ENCODE measurements around the gene TOMM22.
"Not testable (repeated sequence)": the region's sequence is repeated elsewhere in the genome, so short reads cannot be mapped to it uniquely, and the experiment has no call there.

TOMM22 gene

DNA sequence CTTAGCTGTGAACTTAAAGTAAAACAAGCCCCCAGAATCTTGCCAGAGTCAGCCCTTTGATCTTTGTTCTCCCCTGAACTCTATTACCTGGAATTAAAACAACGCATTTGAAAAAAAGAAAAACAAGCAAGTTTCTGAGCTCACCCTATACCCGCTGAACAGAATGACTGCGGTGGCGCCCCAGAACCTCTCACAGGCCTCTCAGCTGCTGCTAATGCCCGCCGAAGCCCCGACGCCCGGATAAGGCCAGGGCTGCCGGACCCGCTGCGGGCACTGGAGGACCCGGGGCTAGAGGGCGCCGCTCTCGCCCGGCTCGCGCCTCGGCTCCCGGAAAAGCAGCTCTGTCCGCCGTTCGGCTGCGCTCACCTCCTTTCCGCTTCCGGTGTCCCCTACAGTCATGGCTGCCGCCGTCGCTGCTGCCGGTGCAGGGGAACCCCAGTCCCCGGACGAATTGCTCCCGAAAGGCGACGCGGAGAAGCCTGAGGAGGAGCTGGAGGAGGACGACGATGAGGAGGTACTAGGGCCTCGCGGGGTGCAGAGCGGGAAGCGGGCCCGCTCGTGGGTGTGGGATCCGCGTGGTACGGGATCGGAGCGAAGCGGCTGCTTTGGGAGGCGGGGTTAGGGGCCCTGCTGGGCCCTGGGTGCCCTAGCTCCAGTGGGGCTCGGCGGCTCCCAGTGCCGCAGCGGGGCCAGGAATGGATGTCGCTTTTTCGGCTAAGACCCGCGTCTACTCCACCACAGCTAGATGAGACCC is at the start of gene TOMM22:
TSS of gene TOMM22 (plus strand) at position 376 of the 754 bp plus-strand sequence. CDS start at position 398, 22 bp downstream.
- DNase-seq (ENCODE audit: low spot score), result peak; percentile 91

DNA sequence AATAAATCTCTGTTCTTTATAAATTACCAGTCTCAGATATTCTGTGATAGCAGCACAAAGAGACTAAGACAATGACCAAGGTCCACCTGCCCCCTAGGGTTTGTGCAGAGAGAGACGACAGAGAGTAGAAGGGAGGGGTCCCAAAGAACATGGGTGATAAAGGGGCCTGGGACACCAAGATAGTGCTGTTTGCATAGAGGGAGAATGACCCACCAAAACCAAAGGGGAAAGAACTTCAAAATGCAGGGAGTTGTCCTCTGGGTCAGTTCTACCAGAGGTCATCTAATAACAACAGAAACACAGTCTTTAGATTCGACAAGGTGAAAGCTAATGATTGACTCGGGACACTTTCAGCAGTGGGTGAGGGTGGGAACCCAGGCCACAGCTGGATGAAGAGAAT is 49.2 kb upstream of the TOMM22 start:
- no peak for DNase-seq (ENCODE audit: low spot score)

DNA sequence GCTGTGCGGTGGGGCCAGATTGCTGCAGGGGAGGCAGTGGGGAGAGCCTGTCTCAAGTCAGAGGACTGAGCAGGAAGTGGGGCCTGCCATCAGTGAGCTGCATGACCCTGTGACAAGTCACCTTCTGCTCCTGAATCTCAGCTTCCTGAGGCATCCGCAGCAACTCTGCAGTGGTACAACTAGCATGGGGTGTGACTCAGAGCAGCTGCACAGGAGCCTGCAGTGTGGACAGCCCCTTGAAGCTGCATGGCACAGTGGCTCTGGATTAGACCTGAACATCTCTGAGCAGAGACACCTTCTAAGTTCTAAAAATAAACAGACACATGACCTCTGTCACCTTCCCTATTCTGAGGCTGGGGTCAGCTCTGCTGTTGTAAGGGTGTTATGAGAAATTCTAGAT is 43.5 kb upstream of the TOMM22 start:
- DNase-seq (ENCODE audit: low spot score), result no peak

DNA sequence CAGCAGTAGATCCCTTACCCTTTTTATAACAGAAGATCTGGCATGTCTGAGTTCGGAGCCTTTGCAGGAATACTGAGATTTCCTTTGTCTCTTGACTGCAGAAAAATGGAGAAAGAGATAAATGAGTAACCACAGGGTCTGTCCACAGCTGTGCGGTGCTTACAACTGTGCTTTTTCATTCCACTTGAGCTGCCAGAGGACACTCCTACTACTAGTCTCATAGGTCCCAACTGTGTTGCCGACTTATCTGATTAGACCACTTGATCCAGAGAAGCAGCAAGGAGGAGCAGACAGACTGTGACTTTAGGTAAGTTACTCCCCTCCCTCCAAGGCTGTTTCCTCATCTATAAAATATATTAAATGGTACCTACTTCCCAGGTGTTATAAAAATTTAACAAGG is 43.0 kb upstream of the TOMM22 start:
- no peak for DNase-seq (ENCODE audit: low spot score)

DNA sequence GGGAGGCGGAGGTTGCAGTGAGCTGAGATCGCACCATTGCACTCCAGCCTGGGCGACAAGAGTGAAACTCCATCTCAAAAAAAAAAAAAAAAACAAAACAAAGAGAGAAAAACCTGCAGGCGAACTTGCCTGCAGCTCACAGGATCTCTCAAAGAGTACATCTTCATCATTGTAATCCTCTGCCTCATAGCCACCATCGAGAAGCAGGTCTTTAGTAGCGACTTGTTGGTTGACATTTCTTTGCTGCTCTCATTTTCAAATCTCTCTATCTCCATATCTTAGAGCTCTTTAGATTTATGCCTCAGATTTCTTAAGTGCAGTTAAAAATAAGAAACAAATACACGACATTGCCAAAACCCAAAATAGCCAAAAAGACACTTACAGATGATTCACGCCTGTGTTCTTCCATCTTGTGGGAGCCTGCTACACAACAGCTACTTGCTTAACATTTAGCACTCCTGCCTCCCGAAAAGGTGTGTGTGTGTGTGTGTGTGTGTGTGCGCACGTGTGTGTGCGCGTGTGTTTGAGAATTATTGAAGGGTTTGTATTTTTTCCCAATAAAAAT is 40.2 kb upstream of the TOMM22 start:
- no peak for DNase-seq (ENCODE audit: low spot score)

DNA sequence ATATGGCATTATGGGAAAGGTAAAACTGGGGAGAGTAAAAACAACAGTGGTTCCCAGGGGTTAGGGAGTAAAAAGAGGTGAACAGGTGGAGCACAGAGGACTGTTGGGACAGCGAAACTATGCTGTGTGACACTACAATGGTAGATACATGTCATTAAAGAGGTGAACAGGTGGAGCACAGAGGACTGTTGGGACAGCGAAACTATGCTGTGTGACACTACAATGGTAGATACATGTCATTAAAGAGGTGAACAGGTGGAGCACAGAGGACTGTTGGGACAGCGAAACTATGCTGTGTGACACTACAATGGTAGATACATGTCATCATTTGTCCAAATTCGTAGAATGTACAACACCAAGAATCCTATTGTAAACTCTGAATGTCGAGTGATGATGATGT is 37.5 kb upstream of the TOMM22 start:
- not testable (repeated sequence) for DNase-seq (ENCODE audit: low spot score)

DNA sequence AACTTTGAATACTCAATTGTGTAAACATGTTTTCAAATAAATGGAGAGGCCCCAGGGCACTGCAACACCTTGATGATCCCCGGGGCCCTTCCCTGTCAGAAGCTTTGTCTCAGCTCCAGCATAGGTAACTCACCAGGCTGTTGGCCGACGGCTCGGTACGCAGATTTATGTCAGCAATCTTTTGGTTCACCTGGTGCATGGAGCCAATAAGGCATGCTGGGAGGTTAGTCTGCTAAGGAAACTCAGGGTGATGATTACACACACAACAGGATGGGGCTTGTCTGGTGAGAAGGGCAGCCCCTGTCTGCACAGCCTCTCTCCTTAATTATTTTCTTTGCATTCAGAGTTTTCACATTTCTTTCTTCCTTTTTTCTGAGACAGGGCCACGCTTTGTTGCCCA is 36.3 kb upstream of the TOMM22 start:
- no peak for DNase-seq (ENCODE audit: low spot score)

DNA sequence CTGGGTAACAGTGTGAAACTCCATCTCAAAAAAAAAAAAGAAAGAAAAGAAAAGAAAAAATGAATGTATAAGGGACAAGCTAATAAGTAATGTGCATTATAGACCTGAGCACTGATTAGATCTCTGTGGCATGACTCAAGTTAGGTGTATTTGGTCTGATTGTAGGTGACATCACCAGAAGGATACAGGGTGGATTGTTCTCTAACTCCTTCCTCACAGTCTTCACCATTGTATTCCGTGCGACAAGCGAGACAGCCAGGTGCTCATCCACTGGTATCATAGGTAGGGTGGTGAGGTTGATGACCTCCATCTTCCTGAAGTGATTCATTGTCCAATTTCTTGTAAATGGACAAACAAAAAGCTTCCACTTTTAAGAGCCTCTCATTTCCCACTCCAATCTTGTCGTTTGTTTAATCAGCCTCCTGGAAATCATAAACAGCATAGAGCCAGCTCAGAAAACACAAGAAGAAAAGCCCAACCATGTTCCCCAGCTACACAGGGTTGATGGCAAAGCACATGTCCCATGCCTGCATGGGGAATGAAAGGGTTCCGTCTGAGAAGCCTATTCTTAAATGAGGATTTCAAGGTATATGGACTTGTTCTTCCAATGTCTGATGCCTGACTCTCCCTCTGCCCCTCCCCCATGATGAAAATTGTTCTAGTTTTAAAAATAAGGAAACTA is 31.8 kb upstream of the TOMM22 start:
- DNase-seq (ENCODE audit: low spot score), result no peak

DNA sequence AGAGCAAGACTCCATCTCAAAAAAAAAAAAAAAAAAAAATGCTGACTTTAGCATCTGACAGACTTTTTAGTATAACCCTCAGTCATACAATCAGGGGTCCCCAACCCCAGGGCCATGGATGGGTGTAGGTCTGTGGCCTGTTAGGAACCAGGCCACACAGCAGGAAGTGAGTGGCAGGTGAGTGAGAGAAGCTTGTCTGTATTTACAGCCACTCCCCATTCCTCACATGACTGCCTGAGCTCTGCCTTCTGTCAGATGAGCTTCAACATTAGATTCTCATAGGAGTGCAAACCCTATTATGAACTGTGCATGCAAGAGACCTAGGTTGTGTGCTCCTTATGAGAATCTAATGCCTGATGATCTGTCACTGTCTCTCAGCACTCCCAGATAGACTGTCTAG is 28.9 kb upstream of the TOMM22 start:
- DNase-seq (ENCODE audit: low spot score), result no peak

DNA sequence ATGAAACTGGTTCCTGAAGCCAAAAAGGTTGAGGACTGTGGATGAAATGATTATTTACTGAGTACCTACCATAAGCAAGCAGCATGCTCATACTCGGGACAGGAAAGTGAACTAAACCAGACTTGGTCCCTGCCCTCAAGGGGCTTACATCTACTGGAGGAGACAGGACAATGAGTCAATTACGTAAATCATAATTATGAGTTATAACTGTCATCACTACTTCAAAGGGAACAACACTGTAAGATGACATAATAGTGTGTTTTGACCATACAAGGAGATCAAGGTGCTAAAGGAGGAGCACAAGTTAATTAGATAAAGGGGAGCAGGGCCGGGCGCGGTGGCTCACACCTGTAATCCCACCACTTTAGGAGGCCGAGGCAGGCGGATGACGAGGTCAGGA is 28.0 kb upstream of the TOMM22 start:
- DNase-seq (ENCODE audit: low spot score), result no peak

DNA sequence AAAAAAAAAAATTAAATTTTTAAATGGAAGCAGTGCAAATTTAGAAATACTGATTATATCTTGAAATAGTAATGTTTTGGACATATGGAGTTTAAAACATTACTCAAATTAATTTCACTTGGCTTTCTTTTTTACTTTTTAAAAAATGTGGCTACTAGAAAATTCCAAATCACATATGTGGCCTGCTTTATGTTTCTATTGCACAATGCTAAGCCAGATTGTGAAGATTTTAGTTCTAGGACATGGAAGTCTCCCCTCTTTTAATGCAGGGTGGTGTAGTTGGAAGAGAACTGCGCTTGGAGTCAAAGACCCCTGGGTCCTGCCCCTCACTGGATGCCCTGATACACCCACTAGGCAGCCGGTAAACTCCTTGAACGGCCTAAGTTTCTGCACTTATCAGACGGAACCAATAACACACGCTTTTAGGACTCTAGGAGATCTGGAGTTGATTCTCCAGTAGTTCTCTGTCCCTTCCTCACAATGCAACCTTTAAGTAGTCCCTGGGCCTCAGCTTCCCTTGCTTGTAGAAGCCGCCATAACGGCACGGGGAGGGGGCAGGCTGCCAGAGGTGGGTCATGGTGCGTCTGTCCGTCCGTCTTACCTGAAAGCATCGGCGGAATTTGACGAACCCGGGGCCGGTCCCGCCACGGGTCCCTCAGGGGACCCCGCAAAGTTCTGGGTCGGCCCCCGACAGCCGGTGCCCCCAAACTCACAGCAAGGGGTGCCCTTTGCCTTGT is 26.1 kb upstream of the TOMM22 start:
- DNase-seq (ENCODE audit: low spot score), result no peak

DNA sequence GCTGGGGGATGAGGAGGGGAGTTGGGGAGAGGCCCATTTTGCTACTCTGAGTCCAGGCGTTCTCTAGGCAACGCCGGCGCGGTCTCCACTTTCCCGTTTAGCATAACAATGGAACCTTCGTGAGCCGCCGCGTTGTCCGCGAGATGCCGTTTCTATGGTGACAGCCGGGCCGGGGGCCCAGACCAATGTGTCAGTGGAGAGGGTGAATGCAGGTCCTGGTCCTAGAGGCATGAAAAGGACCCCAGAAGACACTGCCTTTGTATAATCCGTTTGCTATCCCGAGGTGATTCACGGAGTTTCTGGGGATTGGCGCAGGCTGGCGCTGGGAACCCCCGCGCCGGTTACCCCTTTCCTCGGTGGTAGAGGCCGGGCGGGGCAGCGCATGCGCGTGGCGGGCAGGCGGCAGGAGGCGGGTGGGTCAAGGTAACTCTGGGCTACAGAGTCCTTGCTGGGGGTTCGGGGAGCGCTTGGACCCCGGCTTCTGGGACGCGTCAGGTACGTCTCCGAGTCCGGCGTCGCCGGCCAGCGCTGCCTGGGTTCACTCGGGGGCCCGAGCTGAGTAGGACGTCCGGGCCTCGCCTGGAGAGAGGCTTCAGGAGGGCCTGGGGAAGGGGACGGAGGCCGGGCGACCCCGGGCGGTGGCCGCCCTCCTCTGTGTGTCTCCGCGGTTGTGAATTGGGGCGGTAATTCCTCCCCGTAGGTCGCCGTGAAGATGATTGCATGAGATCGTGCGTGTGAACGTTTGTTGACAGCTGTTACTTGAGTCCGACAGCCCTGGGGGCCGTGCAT is 25.3 kb upstream of the TOMM22 start, which contains the start of the genes CBY1 and FAM227A:
TSS of gene CBY1 (plus strand) at position 383 of the 789 bp plus-strand sequence. CDS start 11,417 bp downstream, outside the sequence.
TSS of gene FAM227A (minus strand) at position 137 of the 789 bp plus-strand sequence. CDS start 6,224 bp downstream, outside the sequence.
- DNase-seq (ENCODE audit: low spot score), result peak; percentile 96

DNA sequence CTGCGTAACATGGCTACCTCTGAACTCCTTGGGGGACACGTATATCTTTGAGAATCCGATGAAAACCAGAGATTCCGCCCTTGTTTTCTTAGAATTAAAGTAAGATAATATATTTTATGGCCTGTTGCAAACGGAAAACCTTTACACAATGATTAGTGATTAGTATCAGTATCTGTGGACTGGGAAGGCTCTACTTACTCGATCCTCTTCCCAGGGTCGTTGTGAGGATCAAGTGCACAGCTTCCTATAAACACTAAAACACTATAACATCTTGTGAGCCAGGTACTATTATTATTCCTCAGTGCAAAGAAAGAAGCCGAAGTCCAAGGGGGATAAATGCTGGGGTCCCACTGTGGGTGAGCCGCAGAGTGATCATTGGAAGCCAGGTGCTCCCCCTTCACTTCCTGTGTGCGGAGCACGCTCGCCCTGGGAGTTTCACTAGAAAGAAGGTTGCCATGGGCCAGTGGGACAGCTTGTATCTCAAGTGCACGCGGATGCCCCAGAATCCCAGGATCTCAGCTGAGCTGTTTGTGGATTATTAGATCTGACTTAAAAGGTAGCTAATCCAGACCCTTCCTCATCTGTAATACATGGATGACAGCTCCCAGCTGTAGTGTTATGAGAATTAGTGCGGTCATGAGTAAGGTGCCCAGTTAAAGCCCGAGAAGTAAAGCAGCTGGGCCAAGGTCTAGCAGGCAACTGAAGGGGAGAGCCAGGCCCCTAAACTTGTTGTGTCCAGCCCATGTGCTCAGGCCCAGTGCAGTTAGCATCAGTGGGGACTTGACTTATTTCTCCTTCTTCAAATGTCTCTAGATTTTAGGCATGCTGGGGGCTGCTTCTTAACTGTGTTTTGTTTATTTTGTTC is 24.5 kb upstream of the TOMM22 start:
- DNase-seq (ENCODE audit: low spot score), result peak; percentile 48

DNA sequence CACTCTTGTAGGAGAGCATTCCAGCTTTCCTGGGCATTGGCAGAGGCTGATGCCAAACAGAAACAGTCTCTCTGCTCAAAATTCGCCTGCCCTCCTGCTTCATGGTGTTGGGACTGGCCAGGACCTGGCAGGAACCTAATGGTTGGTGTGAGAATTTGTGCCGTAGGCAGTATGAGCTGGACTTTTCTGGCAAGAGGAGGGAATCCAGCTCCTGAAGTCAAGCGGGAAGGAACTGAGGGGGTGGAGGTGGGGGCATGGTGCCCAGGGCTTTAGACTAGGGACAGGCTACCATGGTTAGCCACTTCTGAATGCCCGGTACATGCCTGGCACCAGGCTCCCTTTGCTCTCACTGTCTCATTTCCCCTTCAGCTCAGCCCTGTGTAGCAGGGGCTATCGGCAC is 6.9 kb upstream of the TOMM22 start:
- DNase-seq (ENCODE audit: low spot score), result no peak

DNA sequence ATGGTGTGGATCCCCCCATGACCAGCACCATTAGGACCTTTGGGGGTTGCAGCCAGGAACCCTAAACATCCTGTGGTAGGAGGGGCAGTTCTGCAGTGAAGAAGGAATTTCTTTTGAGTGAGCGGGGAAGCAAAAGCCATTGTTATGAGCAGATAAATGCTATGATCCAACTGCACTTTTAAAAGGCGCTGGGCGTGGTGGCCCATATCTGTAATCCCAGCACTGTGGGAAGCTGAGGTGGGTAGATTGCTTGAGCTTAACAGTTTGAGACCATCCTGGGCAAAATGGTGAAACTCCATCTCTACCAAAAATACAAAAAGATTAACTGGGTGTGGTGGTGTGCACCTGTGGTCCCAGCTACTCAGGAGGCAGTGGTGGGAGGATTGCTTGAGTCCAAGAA is 5.9 kb upstream of the TOMM22 start:
- no peak for DNase-seq (ENCODE audit: low spot score)

DNA sequence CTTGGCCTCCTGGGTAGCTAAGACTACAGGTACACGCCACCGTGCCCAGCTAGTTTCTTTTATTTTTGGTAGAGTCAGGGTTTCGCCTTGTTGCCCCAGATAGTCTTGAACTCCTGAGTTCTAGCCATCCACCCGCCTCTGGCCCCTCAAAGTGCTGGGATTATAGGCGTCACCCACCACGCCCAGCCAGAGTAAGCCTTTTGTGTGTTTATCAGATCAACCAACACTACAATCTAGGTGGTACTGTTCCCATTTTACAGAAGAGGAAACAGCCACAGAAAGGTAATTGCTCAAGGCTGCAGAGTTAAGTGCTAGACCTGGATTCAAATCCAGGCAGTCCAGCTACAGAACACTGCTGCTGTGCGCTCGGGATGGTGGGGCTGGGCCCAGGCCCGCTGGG is 3.1 kb downstream of the TOMM22 start:
- DNase-seq (ENCODE audit: low spot score), result no peak

DNA sequence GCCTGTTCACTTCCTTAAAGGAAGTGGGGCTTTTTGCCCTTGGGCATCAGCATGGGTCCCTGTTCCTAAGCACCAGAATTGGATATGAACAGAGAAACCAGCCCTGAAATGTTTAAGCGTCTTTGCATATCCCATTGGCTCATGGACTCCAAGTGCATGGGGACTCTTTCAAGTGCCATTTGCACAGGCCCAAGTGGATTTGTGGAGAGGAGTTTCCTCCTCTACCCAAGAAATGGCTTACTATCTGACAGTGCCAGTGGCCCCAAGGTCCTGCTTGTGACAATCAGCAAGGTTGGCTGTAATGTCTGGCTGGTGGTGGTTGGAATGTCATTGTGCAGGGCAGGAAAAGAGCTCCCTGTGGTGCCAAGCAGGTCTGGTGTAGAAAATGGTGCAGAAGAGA is 4.0 kb downstream of the TOMM22 start:
- no peak for DNase-seq (ENCODE audit: low spot score)

DNA sequence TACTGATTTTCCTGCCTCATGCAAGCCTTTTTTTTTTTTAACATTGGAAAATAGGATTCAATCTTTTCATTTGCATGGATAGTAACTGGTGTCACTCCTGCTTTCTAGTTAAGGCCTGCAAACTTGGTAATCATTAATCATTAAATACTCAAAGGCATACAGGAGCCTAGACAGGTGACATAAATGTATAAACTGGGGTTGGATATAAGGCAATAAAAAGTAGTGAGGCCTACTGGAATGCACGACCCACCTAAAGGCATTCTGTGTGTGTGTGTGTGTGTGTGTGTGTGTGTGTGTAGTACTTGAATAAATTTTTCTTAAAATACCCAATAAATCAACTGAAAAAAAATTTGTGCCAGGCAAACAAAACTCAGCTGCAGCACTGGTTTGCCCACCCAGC is 7.9 kb downstream of the TOMM22 start:
- no peak for DNase-seq (ENCODE audit: low spot score)

DNA sequence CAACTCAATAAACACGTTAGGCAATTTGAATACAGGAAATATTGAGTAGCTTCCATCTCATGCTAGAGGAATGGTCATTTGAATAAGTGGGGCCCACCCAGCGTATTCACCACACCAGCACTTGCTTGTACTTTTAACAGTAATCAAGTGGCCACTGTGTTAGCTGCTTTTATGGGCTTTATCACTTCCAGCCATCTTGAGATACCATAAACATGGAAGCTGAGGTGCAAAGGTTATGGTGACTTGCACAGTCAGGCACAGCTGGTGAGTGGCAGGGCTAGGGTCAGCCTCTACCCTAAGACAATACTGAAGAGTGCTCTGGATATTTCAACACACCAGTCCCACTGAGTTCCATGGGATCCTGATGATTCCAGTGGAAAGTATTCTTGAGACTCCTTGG is 12.3 kb downstream of the TOMM22 start:
- no peak for DNase-seq (ENCODE audit: low spot score)

DNA sequence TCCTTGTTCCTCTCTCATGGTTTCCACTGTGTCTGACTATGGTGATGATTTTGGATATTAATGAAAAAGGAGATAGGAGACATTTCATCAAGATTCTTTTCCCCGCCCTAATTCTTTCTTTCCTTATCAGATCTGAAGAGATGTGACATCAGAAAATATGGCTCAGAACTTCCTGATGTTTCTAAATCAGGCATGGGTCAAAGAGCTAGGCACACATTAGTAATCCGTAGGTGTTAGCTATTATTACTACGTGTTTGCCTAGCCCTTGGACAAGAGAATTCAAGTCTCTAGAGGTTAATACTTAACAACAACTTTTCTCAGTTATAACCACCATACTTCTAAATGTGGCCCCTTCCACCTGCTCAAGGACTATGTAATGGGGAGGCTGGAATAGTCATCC is 13.2 kb downstream of the TOMM22 start:
- no peak for DNase-seq (ENCODE audit: low spot score)

Measured in germinal center (tissue), 1 donor.